Measurements from ENCODE around the gene LPIN3.
A peak's percentile ranks its signal among the peaks of the same experiment; 100 is the strongest.

LPIN3 gene

GRCh38 chr20:41314386-41314785 is 26.2 kb upstream of the LPIN3 start:
- TF ChIP-seq POLR2AphosphoS5 (IDR thresholded peaks at IDR 0.05; ENCODE audit: low read depth, low read length) (no peak), SIN3A (IDR thresholded peaks at IDR 0.05; ENCODE audit: borderline replicate concordance, insufficient read depth, low read length) (no peak), FOXP2 (optimal IDR thresholded peaks at IDR 0.05; ENCODE audit: borderline replicate concordance, extremely low read depth, extremely low read length, insufficient read depth) (no peak), TAF1 (IDR thresholded peaks at IDR 0.05; ENCODE audit: borderline replicate concordance, insufficient read depth, low read length) (no peak), REST (IDR thresholded peaks at IDR 0.05; ENCODE audit: insufficient read depth in 1 of 2, low read depth in 2 of 2, low read length in 2 of 2) (no peak)

GRCh38 chr20:41316051-41316450 is 24.6 kb upstream of the LPIN3 start:
- TF ChIP-seq SIN3A (IDR thresholded peaks at IDR 0.05; ENCODE audit: borderline replicate concordance, insufficient read depth, low read length) (no peak), FOXP2 (optimal IDR thresholded peaks at IDR 0.05; ENCODE audit: borderline replicate concordance, extremely low read depth, extremely low read length, insufficient read depth) (no peak), REST (IDR thresholded peaks at IDR 0.05; ENCODE audit: insufficient read depth in 1 of 2, low read depth in 2 of 2, low read length in 2 of 2) (no peak), POLR2AphosphoS5 (IDR thresholded peaks at IDR 0.05; ENCODE audit: low read depth, low read length) (no peak), TAF1 (IDR thresholded peaks at IDR 0.05; ENCODE audit: borderline replicate concordance, insufficient read depth, low read length) (no peak)

GRCh38 chr20:41316602-41317545 is 23.7 kb upstream of the LPIN3 start:
- TF ChIP-seq SIN3A (IDR thresholded peaks at IDR 0.05; ENCODE audit: borderline replicate concordance, insufficient read depth, low read length), result no peak
- peak; percentile 52 for TF ChIP-seq FOXP2 (optimal IDR thresholded peaks at IDR 0.05; ENCODE audit: borderline replicate concordance, extremely low read depth, extremely low read length, insufficient read depth)
- no peak for TF ChIP-seq REST (IDR thresholded peaks at IDR 0.05; ENCODE audit: insufficient read depth in 1 of 2, low read depth in 2 of 2, low read length in 2 of 2)
- 0 out of 2 replicates have a peak, but pooled peaks have one; percentile 24 for TF ChIP-seq POLR2AphosphoS5 (IDR thresholded peaks at IDR 0.05; ENCODE audit: low read depth, low read length)
- no peak for TF ChIP-seq TAF1 (IDR thresholded peaks at IDR 0.05; ENCODE audit: borderline replicate concordance, insufficient read depth, low read length)

GRCh38 chr20:41317546-41318270 is 22.9 kb upstream of the LPIN3 start, which contains the start of gene ZHX3:
TSS of gene ZHX3 (minus strand) at chr20:41317731. CDS start at chr20:41204916, 112,815 bp downstream.
- no peak; the same call in 1 of the 2 replicates for TF ChIP-seq POLR2AphosphoS5 (IDR thresholded peaks at IDR 0.05; ENCODE audit: low read depth, low read length)
- TF ChIP-seq TAF1 (IDR thresholded peaks at IDR 0.05; ENCODE audit: borderline replicate concordance, insufficient read depth, low read length), result no peak
- peak; percentile 51 for TF ChIP-seq FOXP2 (optimal IDR thresholded peaks at IDR 0.05; ENCODE audit: borderline replicate concordance, extremely low read depth, extremely low read length, insufficient read depth)
- TF ChIP-seq SIN3A (IDR thresholded peaks at IDR 0.05; ENCODE audit: borderline replicate concordance, insufficient read depth, low read length), result no peak
- TF ChIP-seq REST (IDR thresholded peaks at IDR 0.05; ENCODE audit: insufficient read depth in 1 of 2, low read depth in 2 of 2, low read length in 2 of 2), result peak in 1 of 2 experiments; percentile 26; a peak in 1 of 4 replicates

All from PFSK-1 (cell line).